WERI-Rb-1 (cell line): ENCODE data around the gene VTI1A.
"Not testable (repeated sequence)": the region's sequence is repeated elsewhere in the genome, so short reads cannot be mapped to it uniquely, and the experiment has no call there.

Experiments
- DNase-seq: peaks from one replicate; pipeline ENCODE4 v3.0.0-alpha.2; 2020
- H3K27ac ChIP-seq: fragments of 250-450 bp; sonication (Bioruptor Pico); 2 replicates; pipeline ENCODE4 v1.5.1; 2020; ENCODE audit warnings: mild to moderate bottlenecking, moderate library complexity
- H3K27me3 ChIP-seq: fragments of 250-450 bp; sonication (Bioruptor Pico); 2 replicates; pipeline ENCODE4 v1.5.1; 2021; ENCODE audit warnings: mild to moderate bottlenecking, low read depth, moderate library complexity; ENCODE audit not compliant: insufficient read depth, severe bottlenecking
- H3K36me3 ChIP-seq: fragments of 250-450 bp; sonication (Bioruptor Pico); 2 replicates; pipeline ENCODE4 v1.5.1; 2020; ENCODE audit warnings: mild to moderate bottlenecking, moderate library complexity
- H3K4me3 ChIP-seq: 2 replicates; pipeline ENCODE4 v1.5.1; 2011; ENCODE audit warnings: low read depth, mild to moderate bottlenecking, control low read depth, low read length
- H3K9me3 ChIP-seq: fragments of 250-450 bp; sonication (Bioruptor Pico); 2 replicates; pipeline ENCODE4 v1.5.1; 2021; ENCODE audit warnings: mild to moderate bottlenecking, moderate library complexity; ENCODE audit not compliant: severe bottlenecking
- TF ChIP-seq, protein P1 (sequence below): IDR thresholded peaks from 2 replicates; pipeline ENCODE4 v1.5.1; 2011; ENCODE audit warnings: low read depth, mild to moderate bottlenecking, control low read depth, inconsistent platforms, low read length

Gene VTI1A

GRCh38 chr10:112456533-112456932, 9.5 kb downstream of the VTI1A start:
- Histone ChIP-seq H3K27me3 (no peaks in the 10 kb centered on the region), H3K4me3 (no peak overlapping the region), H3K36me3 (peaks cover 3% of the 10 kb centered on the region; the same call in 1 of the 2 replicates), H3K27ac (no peak overlapping the region), H3K9me3 (no peaks in the 10 kb centered on the region)
- DNase-seq, result no peak
- TF ChIP-seq, protein P1, sequence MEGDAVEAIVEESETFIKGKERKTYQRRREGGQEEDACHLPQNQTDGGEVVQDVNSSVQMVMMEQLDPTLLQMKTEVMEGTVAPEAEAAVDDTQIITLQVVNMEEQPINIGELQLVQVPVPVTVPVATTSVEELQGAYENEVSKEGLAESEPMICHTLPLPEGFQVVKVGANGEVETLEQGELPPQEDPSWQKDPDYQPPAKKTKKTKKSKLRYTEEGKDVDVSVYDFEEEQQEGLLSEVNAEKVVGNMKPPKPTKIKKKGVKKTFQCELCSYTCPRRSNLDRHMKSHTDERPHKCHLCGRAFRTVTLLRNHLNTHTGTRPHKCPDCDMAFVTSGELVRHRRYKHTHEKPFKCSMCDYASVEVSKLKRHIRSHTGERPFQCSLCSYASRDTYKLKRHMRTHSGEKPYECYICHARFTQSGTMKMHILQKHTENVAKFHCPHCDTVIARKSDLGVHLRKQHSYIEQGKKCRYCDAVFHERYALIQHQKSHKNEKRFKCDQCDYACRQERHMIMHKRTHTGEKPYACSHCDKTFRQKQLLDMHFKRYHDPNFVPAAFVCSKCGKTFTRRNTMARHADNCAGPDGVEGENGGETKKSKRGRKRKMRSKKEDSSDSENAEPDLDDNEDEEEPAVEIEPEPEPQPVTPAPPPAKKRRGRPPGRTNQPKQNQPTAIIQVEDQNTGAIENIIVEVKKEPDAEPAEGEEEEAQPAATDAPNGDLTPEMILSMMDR, result no peak

- Histone ChIP-seq H3K4me3 (no peak overlapping the region), H3K36me3 (peaks cover 20% of the 10 kb centered on the region), H3K9me3 (no peaks in the 10 kb centered on the region), H3K27me3 (no peaks in the 10 kb centered on the region), H3K27ac (no peak overlapping the region)
- DNase-seq, result no peak
- TF ChIP-seq, protein P1, result no peak
These were observed 13.4 kb downstream of the VTI1A start for GRCh38 chr10:112460366-112460765.

GRCh38 chr10:112461029-112461887, 14.2 kb downstream of the VTI1A start:
- Histone ChIP-seq H3K27ac (no peak overlapping the region), H3K27me3 (no peaks in the 10 kb centered on the region), H3K36me3 (peaks cover 22% of the 10 kb centered on the region), H3K9me3 (no peaks in the 10 kb centered on the region), H3K4me3 (no peak overlapping the region)
- TF ChIP-seq, protein P1, result no peak
- no peak for DNase-seq

DNA sequence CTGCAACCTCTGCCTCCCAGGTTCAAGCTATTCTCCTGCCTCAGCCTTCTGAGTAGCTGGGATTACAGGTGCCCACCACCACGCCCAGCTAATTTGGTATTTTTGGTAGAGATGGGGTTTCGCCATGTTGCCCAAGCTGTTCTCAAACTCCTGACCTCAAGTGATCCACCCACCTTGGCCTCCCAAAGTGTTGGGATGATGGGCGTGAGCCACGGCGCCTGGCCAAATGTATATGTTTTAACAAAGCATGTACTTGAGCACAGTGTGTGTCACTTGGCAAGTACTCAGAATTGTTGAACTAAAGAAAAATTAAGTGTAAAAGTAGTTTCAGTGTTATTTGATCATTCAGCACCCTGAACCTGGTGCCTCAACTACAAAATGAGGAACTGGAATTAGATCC, 17.1 kb downstream of the VTI1A start:
- H3K36me3 ChIP-seq, result peaks cover 22% of the 10 kb centered on the region
- DNase-seq, H3K27me3 ChIP-seq, H3K9me3 ChIP-seq, H3K4me3 ChIP-seq, H3K27ac ChIP-seq: not testable (repeated sequence)

GRCh38 chr10:112465299-112465883, 18.4 kb downstream of the VTI1A start:
- Histone ChIP-seq H3K27ac (no peak overlapping the region), H3K9me3 (no peaks in the 10 kb centered on the region), H3K36me3 (peaks cover 22% of the 10 kb centered on the region), H3K4me3 (no peak overlapping the region), H3K27me3 (no peaks in the 10 kb centered on the region)
- DNase-seq, result no peak
- TF ChIP-seq, protein P1, result no peak

DNA sequence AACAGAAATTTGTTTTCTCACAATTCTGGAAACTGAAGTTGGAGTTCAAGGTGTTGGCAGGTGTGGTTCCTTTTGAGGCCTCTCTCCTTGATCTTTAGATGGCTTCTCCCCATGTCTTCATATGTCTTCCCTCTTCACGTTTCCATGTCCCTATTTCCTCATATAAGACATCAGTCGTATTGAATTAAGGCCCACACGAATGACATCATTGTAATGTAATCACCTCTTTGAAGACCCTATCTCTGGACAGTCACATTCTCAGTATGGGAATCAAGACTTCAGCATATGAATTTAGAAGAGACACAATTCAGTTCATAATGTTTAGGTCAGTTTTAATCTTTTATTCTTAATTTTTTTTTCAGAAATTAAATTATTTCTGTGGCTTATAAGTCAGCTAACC, 19.8 kb downstream of the VTI1A start:
- no peak overlapping the region for H3K4me3 ChIP-seq
- no peaks in the 10 kb centered on the region for H3K9me3 ChIP-seq
- no peak for DNase-seq
- TF ChIP-seq, protein P1, result no peak
- H3K27ac ChIP-seq, result no peak overlapping the region
- H3K36me3 ChIP-seq, result peaks cover 20% of the 10 kb centered on the region
- no peaks in the 10 kb centered on the region for H3K27me3 ChIP-seq
